ENCODE results near the gene PLA2G4C. TPM values are rescaled to one million over a fixed set of nuclear protein-coding genes. Genes with fewer than 3 reads are reported as not detected.

Gene PLA2G4C
- polyA plus RNA-seq, 6 donors from 2014 or later: 1.6 to 18.5 (median 5.8) TPM; not detected in 1

Other genes starting within 250 kb of the PLA2G4C start
- gene SULT2A1, start 224.5 kb downstream of the PLA2G4C start, polyA plus RNA-seq (ENCODE audit: low read depth in 6 of 6): not detected
- not detected for gene BSPH1, start 118.6 kb downstream of the PLA2G4C start, polyA plus RNA-seq (ENCODE audit: low read depth in 6 of 6)
- not detected for gene ELSPBP1, start 116.2 kb downstream of the PLA2G4C start, polyA plus RNA-seq (ENCODE audit: low read depth in 6 of 6)
- gene CABP5, start 66.7 kb downstream of the PLA2G4C start, polyA plus RNA-seq (ENCODE audit: low read depth in 6 of 6): under 1 TPM in 3 of 6 donors, not detected in 3; 0.43 to 0.56 (median 0.50) TPM
- 10 to 100 TPM; 13.6 to 30.9 (median 23.5) TPM for gene LIG1, start 59.5 kb upstream of the PLA2G4C start, polyA plus RNA-seq (ENCODE audit: low read depth in 6 of 6)
- 1 to 10 TPM in 1 of 6 donors, under 1 TPM in 4, not detected in 1; 0.06 to 1.6 (median 0.69) TPM for gene ZSWIM9, start 59.9 kb upstream of the PLA2G4C start, polyA plus RNA-seq (ENCODE audit: low read depth in 6 of 6)
- gene CARD8, start 145.1 kb upstream of the PLA2G4C start, polyA plus RNA-seq (ENCODE audit: low read depth in 6 of 6): 100 to 1,000 TPM in 2 of 6 donors, 10 to 100 TPM in 4; 80.9 to 113 (median 92.0) TPM
- gene ZNF114, start 159.3 kb upstream of the PLA2G4C start, polyA plus RNA-seq (ENCODE audit: low read depth in 6 of 6): under 1 TPM in 2 of 6 donors, not detected in 4; 0.29 to 0.41 TPM
- gene EMP3, start 214.7 kb upstream of the PLA2G4C start, polyA plus RNA-seq (ENCODE audit: low read depth in 6 of 6): 100 to 1,000 TPM; 305 to 450 (median 425) TPM